Activated CD4-positive, alpha-beta memory T cell treated with anti-CD3 and anti-CD28 coated beads for 36 hours (primary cell): Measurements from ENCODE around the gene SCN5A. TPM values are rescaled to one million over a fixed set of nuclear protein-coding genes. Genes with fewer than 3 reads are reported as not detected.
A peak's percentile ranks its signal among the peaks of the same experiment; 100 is the strongest.

Experiments
- CTCF ChIA-PET: fragments of 350-600 bp; sonication (Branson Sonifier 250); formaldehyde crosslinking; loops from one replicate; lab custom pipeline; 2021; ENCODE audit warnings: antibody characterized with exemption, inconsistent platforms; lab: Charles Lee
- POLR2A ChIA-PET: fragments of 350-600 bp; sonication (Branson Sonifier 250); formaldehyde crosslinking; loops from one replicate; lab custom pipeline; 2021; ENCODE audit warnings: antibody characterized with exemption; lab: Charles Lee
- DNase-seq: peaks from one replicate; pipeline ENCODE4 v3.0.0-alpha.2; 2020
- H3K27ac Mint-ChIP-seq: one replicate; pipeline ENCODE4 v1.8.0; 2021; ENCODE audit warnings: mixed read lengths
- H3K27me3 Mint-ChIP-seq: one replicate; pipeline ENCODE4 v1.8.0; 2021; ENCODE audit warnings: mixed read lengths
- H3K36me3 Mint-ChIP-seq: one replicate; pipeline ENCODE4 v1.8.0; 2021; ENCODE audit warnings: mixed read lengths
- H3K4me1 Mint-ChIP-seq: one replicate; pipeline ENCODE4 v1.8.0; 2021; ENCODE audit warnings: low read depth, mixed read lengths
- H3K4me3 Mint-ChIP-seq: one replicate; pipeline ENCODE4 v1.8.0; 2021; ENCODE audit warnings: mild to moderate bottlenecking, mixed read lengths
- H3K9me3 Mint-ChIP-seq: one replicate; pipeline ENCODE4 v1.8.0; 2021; ENCODE audit warnings: mixed read lengths
- intact Hi-C: fragments of 100-400 bp; cut with micrococcal nuclease; formaldehyde crosslinking; loops from one replicate; pipeline ENCODE4 v1.15.1; 2023
- total RNA-seq, 2 experiments: library from RNA; stranded (reverse); gene quantifications; one replicate each; pipeline ENCODE4 v1.2.3, GENCODE V29; 2021

SCN5A gene
- total RNA-seq, 2 experiments from 2014 or later: 0.12 to 0.34 TPM

- peaks cover 3% of the 10 kb centered on the region for H3K4me1 Mint-ChIP-seq
- no peak for DNase-seq
- ChIA-PET CTCF (no interaction called here), POLR2A (no interaction called here)
- no peak overlapping the region for H3K27ac Mint-ChIP-seq
- H3K4me3 Mint-ChIP-seq: no peak overlapping the region
- intact Hi-C loops: no loop called here
- no peaks in the 10 kb centered on the region for H3K36me3 Mint-ChIP-seq
- no peaks in the 10 kb centered on the region for H3K27me3 Mint-ChIP-seq
- H3K9me3 Mint-ChIP-seq: no peaks in the 10 kb centered on the region
These were observed 11.6 kb downstream of the SCN5A start for GRCh38 chr3:38637906-38638305.

GRCh38 chr3:38636881-38637280, 12.6 kb downstream of the SCN5A start:
- Mint-ChIP-seq H3K27me3 (no peaks in the 10 kb centered on the region), H3K36me3 (no peaks in the 10 kb centered on the region), H3K4me3 (no peak overlapping the region), H3K27ac (no peak overlapping the region), H3K9me3 (no peaks in the 10 kb centered on the region), H3K4me1 (peaks cover 3% of the 10 kb centered on the region)
- POLR2A ChIA-PET: no interaction called here
- no peak for DNase-seq
- CTCF ChIA-PET: interaction anchor here (0.7 kb wide), 1 partner anchor 14 kb away, joined by 3 read pairs; no protein-coding TSS in a partner anchor
- intact Hi-C loops: no loop called here

GRCh38 chr3:38636464-38636863, 13.0 kb downstream of the SCN5A start:
- H3K27me3 Mint-ChIP-seq: no peaks in the 10 kb centered on the region
- H3K4me3 Mint-ChIP-seq: no peak overlapping the region
- no peak overlapping the region for H3K27ac Mint-ChIP-seq
- no peak for DNase-seq
- ChIA-PET POLR2A (no interaction called here), CTCF (interaction anchor here (0.7 kb wide), 1 partner anchor 14 kb away, joined by 3 read pairs; no protein-coding TSS in a partner anchor)
- H3K36me3 Mint-ChIP-seq: no peaks in the 10 kb centered on the region
- no peaks in the 10 kb centered on the region for H3K9me3 Mint-ChIP-seq
- intact Hi-C loops: no loop called here
- H3K4me1 Mint-ChIP-seq: peaks cover 3% of the 10 kb centered on the region

- Mint-ChIP-seq H3K9me3 (no peaks in the 10 kb centered on the region), H3K4me3 (no peak overlapping the region), H3K27me3 (no peaks in the 10 kb centered on the region), H3K27ac (no peak overlapping the region), H3K4me1 (peaks cover 3% of the 10 kb centered on the region), H3K36me3 (no peaks in the 10 kb centered on the region)
- ChIA-PET CTCF (interaction anchor here (1.2 to 1.5 kb wide), 2 partner anchors 12 kb away, joined by 3 to 4 read pairs; no protein-coding TSS in a partner anchor), POLR2A (no interaction called here)
- intact Hi-C loops: no loop called here
- no peak for DNase-seq
These were observed 15.4 kb downstream of the SCN5A start for GRCh38 chr3:38634111-38634510.

- no peak for DNase-seq
- CTCF ChIA-PET: interaction anchor here (1.2 kb wide), 1 partner anchor 13 kb away, joined by 3 read pairs; no protein-coding TSS in a partner anchor
- H3K4me3 Mint-ChIP-seq: no peak overlapping the region
- H3K36me3 Mint-ChIP-seq: no peaks in the 10 kb centered on the region
- POLR2A ChIA-PET: no interaction called here
- H3K4me1 Mint-ChIP-seq: peaks cover 3% of the 10 kb centered on the region
- H3K27ac Mint-ChIP-seq: no peak overlapping the region
- no peaks in the 10 kb centered on the region for H3K27me3 Mint-ChIP-seq
- intact Hi-C loops: no loop called here
- no peaks in the 10 kb centered on the region for H3K9me3 Mint-ChIP-seq
These were observed 16.5 kb downstream of the SCN5A start for GRCh38 chr3:38632989-38633388.

GRCh38 chr3:38630606-38631005, 18.9 kb downstream of the SCN5A start:
- Mint-ChIP-seq H3K9me3 (no peaks in the 10 kb centered on the region), H3K27ac (no peak overlapping the region), H3K4me1 (peaks cover 3% of the 10 kb centered on the region), H3K4me3 (no peak overlapping the region), H3K27me3 (no peaks in the 10 kb centered on the region), H3K36me3 (no peaks in the 10 kb centered on the region)
- ChIA-PET CTCF (interaction anchor here (1.0 to 1.5 kb wide), 2 partner anchors 109 to 134 kb away, joined by 3 to 6 read pairs; no protein-coding TSS in a partner anchor), POLR2A (no interaction called here)
- intact Hi-C loops: no loop called here
- no peak for DNase-seq

GRCh38 chr3:38630070-38630469, 19.4 kb downstream of the SCN5A start:
- intact Hi-C loops: no loop called here
- no peak for DNase-seq
- no peaks in the 10 kb centered on the region for H3K36me3 Mint-ChIP-seq
- H3K9me3 Mint-ChIP-seq: no peaks in the 10 kb centered on the region
- CTCF ChIA-PET: no interaction called here
- H3K4me1 Mint-ChIP-seq: peaks cover 3% of the 10 kb centered on the region
- H3K4me3 Mint-ChIP-seq: no peak overlapping the region
- H3K27me3 Mint-ChIP-seq: no peaks in the 10 kb centered on the region
- POLR2A ChIA-PET: no interaction called here
- H3K27ac Mint-ChIP-seq: no peak overlapping the region

GRCh38 chr3:38628835-38629234, 20.7 kb downstream of the SCN5A start:
- no peaks in the 10 kb centered on the region for H3K27me3 Mint-ChIP-seq
- H3K27ac Mint-ChIP-seq: no peak overlapping the region
- H3K36me3 Mint-ChIP-seq: no peaks in the 10 kb centered on the region
- ChIA-PET POLR2A (no interaction called here), CTCF (interaction anchor here (1.7 to 1.9 kb wide), 2 partner anchors 23 to 107 kb away, joined by 5 to 10 read pairs; no protein-coding TSS in a partner anchor)
- no peaks in the 10 kb centered on the region for H3K9me3 Mint-ChIP-seq
- H3K4me1 Mint-ChIP-seq: peaks cover under 1% of the 10 kb centered on the region
- intact Hi-C loops: no loop called here
- no peak overlapping the region for H3K4me3 Mint-ChIP-seq
- no peak for DNase-seq

GRCh38 chr3:38627956-38628355, 21.5 kb downstream of the SCN5A start:
- peak; percentile 42 for DNase-seq
- H3K9me3 Mint-ChIP-seq: no peaks in the 10 kb centered on the region

GRCh38 chr3:38626171-38626570, 23.3 kb downstream of the SCN5A start:
- Mint-ChIP-seq H3K27ac (no peak overlapping the region), H3K4me1 (no peaks in the 10 kb centered on the region), H3K36me3 (no peaks in the 10 kb centered on the region), H3K27me3 (peaks cover 1% of the 10 kb centered on the region), H3K9me3 (no peaks in the 10 kb centered on the region), H3K4me3 (no peak overlapping the region)
- ChIA-PET CTCF (interaction anchor here (1.7 kb wide), 1 partner anchor 105 kb away, joined by 7 read pairs; no protein-coding TSS in a partner anchor), POLR2A (no interaction called here)
- intact Hi-C loops: no loop called here
- DNase-seq: no peak

More at GRCh38 chr3:38627956-38628355, 21.5 kb downstream of the SCN5A start:
- H3K4me3 Mint-ChIP-seq: no peak overlapping the region
- no peak overlapping the region for H3K27ac Mint-ChIP-seq
- H3K36me3 Mint-ChIP-seq: no peaks in the 10 kb centered on the region
- ChIA-PET POLR2A (no interaction called here), CTCF (interaction anchor here (1.7 to 1.9 kb wide), 2 partner anchors 23 to 106 kb away, joined by 5 to 10 read pairs; no protein-coding TSS in a partner anchor)
- H3K27me3 Mint-ChIP-seq: no peaks in the 10 kb centered on the region
- intact Hi-C loops: no loop called here
- H3K4me1 Mint-ChIP-seq: no peaks in the 10 kb centered on the region

- H3K27ac Mint-ChIP-seq: no peak overlapping the region
- no peak for DNase-seq
- H3K4me1 Mint-ChIP-seq: no peaks in the 10 kb centered on the region
- peaks cover 2% of the 10 kb centered on the region for H3K27me3 Mint-ChIP-seq
- no peaks in the 10 kb centered on the region for H3K9me3 Mint-ChIP-seq
- no peaks in the 10 kb centered on the region for H3K36me3 Mint-ChIP-seq
- intact Hi-C loops: no loop called here
- H3K4me3 Mint-ChIP-seq: no peak overlapping the region
- ChIA-PET POLR2A (no interaction called here), CTCF (no interaction called here)
These were observed 25.9 kb downstream of the SCN5A start for GRCh38 chr3:38623539-38623938.

GRCh38 chr3:38622336-38622735, 27.2 kb downstream of the SCN5A start:
- POLR2A ChIA-PET: no interaction called here
- no peaks in the 10 kb centered on the region for H3K4me1 Mint-ChIP-seq
- peaks cover 4% of the 10 kb centered on the region for H3K27me3 Mint-ChIP-seq
- DNase-seq: no peak
- intact Hi-C loops: no loop called here
- no peaks in the 10 kb centered on the region for H3K9me3 Mint-ChIP-seq
- H3K4me3 Mint-ChIP-seq: no peak overlapping the region
- no peaks in the 10 kb centered on the region for H3K36me3 Mint-ChIP-seq
- H3K27ac Mint-ChIP-seq: no peak overlapping the region
- CTCF ChIA-PET: no interaction called here

GRCh38 chr3:38620236-38620635, 29.3 kb downstream of the SCN5A start:
- Mint-ChIP-seq H3K4me3 (no peak overlapping the region), H3K27ac (no peak overlapping the region), H3K9me3 (no peaks in the 10 kb centered on the region), H3K36me3 (no peaks in the 10 kb centered on the region), H3K4me1 (no peaks in the 10 kb centered on the region), H3K27me3 (peaks cover 4% of the 10 kb centered on the region)
- DNase-seq: no peak
- CTCF ChIA-PET: no interaction called here
- POLR2A ChIA-PET: no interaction called here
- intact Hi-C loops: no loop called here
